PC-3 (cell line): ENCODE measurements around the gene TMEM114.

Experiments
- EZH2 ChIP-seq: fragments of 300-600 bp; sonication (generic); IDR thresholded peaks from one replicate; pipeline ENCODE4 v1.6.1; 2017; ENCODE audit warnings: antibody characterized with exemption, mild to moderate bottlenecking, low read length; ENCODE audit not compliant: unreplicated experiment
- EZH2phosphoT487 ChIP-seq: fragments of 300-600 bp; sonication (generic); IDR thresholded peaks from 2 replicates; pipeline ENCODE4 v1.6.1; 2018; ENCODE audit warnings: mild to moderate bottlenecking, antibody characterized with exemption, low read length, borderline replicate concordance
- TF ChIP-seq, protein P1 (sequence below): fragments of 300-600 bp; sonication (generic); conservative IDR thresholded peaks from 2 replicates; pipeline ENCODE4 v1.5.1; 2017; ENCODE audit warnings: antibody characterized with exemption, low read depth, mild to moderate bottlenecking, low read length

DNA sequence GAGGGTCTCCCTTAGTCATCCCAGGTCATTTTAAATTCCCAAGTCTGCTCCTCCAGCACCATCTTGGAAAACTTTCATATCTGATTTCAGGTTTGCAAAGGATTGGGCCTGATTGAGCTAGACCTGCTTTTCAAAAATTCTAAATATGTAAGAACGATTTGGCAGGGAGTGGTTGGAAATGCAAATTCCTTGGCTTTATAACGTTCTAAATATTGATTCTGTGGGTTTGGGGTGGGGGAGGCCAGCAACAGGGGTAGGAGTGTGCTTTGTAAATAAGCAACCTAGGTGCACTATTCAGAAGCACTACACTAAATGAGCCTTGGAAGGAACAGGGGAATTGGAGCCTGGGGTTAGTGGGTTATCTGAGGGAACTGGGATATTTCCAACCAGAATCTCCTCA lies 47.9 kb downstream of the TMEM114 start:
- TF ChIP-seq, protein P1, sequence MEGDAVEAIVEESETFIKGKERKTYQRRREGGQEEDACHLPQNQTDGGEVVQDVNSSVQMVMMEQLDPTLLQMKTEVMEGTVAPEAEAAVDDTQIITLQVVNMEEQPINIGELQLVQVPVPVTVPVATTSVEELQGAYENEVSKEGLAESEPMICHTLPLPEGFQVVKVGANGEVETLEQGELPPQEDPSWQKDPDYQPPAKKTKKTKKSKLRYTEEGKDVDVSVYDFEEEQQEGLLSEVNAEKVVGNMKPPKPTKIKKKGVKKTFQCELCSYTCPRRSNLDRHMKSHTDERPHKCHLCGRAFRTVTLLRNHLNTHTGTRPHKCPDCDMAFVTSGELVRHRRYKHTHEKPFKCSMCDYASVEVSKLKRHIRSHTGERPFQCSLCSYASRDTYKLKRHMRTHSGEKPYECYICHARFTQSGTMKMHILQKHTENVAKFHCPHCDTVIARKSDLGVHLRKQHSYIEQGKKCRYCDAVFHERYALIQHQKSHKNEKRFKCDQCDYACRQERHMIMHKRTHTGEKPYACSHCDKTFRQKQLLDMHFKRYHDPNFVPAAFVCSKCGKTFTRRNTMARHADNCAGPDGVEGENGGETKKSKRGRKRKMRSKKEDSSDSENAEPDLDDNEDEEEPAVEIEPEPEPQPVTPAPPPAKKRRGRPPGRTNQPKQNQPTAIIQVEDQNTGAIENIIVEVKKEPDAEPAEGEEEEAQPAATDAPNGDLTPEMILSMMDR, result no peak
- TF ChIP-seq EZH2 (no peak), EZH2phosphoT487 (no peak)
